GM08714 (cell line): ENCODE results near the gene TRIM65.
"Not testable (repeated sequence)": the region's sequence is repeated elsewhere in the genome, so short reads cannot be mapped to it uniquely, and the experiment has no call there.

Source experiments
- H3K4me3 ChIP-seq: fragments of 200-500 bp; sonication (Bioruptor generic); 2 replicates; pipeline ENCODE4 v1.5.1; 2014; ENCODE audit warnings: mild to moderate bottlenecking, low read length, inconsistent platforms
- ZNF274 ChIP-seq: IDR thresholded peaks from 2 replicates; pipeline ENCODE4 v1.6.1; 2012; ENCODE audit warnings: mild to moderate bottlenecking, low read depth, low read length

Gene TRIM65

DNA sequence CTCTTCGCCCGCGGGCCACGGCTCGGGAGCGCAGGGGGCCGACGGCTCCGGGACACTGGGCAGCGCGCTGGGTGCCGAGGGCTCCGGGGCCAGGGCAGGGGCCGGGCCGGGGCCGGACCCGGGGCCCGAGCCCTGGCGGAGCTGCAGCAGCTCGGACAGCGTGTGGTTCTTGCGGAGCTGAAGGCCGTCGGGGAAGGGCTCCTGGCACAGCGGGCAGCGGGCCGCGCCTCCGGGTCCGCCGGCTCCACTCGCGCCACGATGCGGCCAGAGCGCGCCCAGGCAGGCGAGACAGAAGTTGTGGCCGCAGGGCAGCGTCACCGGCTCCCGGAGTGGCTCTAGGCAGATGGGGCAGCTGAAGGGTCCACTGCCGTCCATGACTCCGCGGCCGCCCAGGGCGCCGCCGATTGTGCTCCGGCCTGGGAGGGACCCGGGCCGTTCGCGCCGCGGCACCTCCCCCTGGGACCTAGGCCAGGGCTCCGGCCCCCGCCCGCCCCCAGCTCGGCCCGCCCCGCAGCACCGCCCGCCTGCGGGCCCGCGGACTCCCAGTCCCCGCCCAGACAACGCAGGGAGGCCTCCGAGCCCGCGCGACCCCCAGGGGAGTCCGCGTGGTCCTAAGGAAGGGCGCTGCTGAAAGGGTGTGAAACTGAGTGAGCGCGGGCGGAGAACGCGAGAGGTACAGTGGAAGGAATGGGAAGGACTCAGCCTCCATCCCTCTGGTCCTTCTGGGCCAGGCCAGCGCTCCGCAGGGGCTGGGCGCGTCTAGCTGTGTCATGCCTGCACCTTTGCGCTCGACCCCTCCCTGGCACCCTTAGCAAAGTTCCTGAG is 18.4 kb downstream of the TRIM65 start, which contains the start of gene TRIM47:
TSS of gene TRIM47 (minus strand) at position 408 of the 825 bp plus-strand sequence. CDS start at position 375, 33 bp downstream.
- no peak for TF ChIP-seq ZNF274
- H3K4me3 ChIP-seq: peak within 1 kb of the TSS; percentile 12; the same call in 1 of the 2 replicates

DNA sequence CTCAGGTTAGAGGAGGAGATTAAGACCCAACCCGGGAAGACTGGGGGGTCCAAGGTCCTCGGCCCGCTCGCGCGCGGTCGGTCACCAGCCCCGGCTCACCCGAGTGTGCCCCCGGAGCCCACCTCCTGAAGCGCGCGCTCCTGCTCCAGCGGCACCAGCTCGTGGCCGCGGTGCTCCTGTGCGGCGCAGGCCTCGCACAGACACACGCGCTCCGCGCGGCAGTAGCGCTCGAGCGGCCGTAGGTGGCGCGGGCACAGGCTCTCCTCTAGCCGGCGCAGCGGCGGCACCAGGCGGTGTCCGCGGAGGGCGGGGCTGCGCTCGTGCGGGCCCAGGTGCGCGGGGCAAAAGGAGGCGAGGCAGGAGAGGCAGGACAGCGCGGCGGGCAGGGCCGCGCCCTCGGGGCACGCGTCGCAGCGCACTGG is 19.0 kb downstream of the TRIM65 start:
- H3K4me3 ChIP-seq: peak overlapping the region; percentile 12; the same call in 1 of the 2 replicates

GRCh38 chr17:75876938-75877751 is 19.6 kb downstream of the TRIM65 start:
- H3K4me3 ChIP-seq: peak overlapping the region; percentile 7; the same call in 1 of the 2 replicates
- no peak for TF ChIP-seq ZNF274

More for the DNA sequence above, 19.0 kb downstream of the TRIM65 start:
- no peak for TF ChIP-seq ZNF274

DNA sequence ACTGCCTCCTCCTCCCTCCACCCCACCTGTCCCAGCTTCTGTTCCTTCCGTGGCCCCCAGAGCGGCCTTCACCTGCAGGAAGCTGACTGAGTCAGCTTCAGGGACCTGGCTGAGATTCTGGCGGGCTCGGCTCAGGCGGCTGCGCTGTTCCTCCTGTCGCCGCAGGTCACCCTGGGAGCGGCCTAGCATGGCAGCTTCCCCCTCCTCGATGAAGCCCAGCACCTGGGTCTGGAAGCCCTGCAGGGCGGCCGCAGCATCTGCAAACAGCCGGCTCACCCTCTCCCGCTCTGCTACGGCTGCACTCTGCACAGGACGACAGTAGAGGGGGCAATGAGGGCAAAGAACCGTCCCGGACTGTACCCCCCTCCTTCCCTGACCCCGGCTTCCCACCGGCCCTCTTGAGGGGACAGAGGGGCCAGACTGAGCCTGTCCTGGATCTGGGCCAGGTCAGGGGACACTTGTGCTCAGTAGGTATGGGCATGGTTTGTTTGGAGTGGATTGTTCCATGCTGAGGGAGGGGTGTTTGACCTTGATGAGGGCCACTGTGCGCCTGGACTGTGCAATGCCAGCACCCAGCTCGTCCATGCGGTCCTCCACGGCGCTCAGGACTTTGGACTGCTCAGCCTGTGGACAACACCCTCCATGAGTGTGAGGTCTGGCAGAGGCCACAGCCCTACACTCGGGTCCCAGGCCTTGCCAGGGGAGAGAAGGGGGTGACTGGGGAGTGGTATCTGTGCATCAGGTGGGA is 20.4 kb downstream of the TRIM65 start:
- no peak for TF ChIP-seq ZNF274
- H3K4me3 ChIP-seq: no peak overlapping the region; the same call in 1 of the 2 replicates

- no peak overlapping the region for H3K4me3 ChIP-seq
- TF ChIP-seq ZNF274: no peak
Observed at GRCh38 chr17:75875940-75876189, 20.9 kb downstream of the TRIM65 start.

GRCh38 chr17:75875182-75875939 is 21.4 kb downstream of the TRIM65 start:
- TF ChIP-seq ZNF274: no peak
- H3K4me3 ChIP-seq: no peak overlapping the region

DNA sequence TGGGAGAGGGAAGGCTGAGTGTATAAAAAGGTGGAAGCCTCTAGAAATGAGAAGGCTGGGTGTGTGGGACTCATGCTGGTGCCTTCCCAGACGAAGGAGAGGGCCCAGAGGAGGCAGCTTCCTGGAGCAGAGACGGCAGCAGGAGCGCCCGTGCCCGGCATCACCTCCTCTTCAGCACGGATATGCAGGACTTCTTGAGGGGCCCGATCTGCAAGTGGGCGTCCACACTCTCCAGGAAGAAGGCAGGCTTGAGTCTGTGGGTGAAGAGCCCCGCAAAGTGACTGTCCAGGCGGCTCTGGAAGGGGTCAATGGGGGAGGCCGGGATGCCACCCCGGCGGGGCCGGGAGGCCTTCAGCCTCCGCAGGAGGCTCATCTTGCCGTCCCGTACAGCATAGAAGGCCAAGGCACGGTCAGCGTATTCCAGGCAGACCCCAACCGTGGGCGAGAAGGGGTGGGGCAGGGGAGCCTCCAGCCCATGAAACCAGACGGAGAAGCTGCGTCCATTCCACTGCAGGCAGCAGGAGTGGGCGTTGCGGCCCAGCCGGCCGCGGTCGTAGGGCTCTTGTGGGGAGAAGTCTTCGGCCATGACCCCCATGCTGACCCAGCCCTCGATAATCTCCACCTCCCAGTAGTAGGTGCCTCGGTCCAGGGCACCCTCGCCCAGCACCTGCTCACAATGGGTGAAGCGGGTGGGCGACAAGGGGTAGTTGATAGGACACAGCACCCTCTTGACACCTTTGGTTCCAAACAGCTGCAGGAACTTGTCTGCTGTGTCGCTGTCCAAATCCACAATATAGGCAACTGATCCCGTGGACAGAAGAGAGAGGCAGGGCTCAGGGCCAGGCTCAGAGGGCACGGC is 22.2 kb downstream of the TRIM65 start:
- TF ChIP-seq ZNF274: no peak
- no peak overlapping the region for H3K4me3 ChIP-seq

- no peak overlapping the region for H3K4me3 ChIP-seq
- TF ChIP-seq ZNF274: no peak
Observed at GRCh38 chr17:75873587-75874322, 23.0 kb downstream of the TRIM65 start.

GRCh38 chr17:75872434-75873351 is 24.1 kb downstream of the TRIM65 start:
- no peak for TF ChIP-seq ZNF274
- H3K4me3 ChIP-seq: no peak overlapping the region

DNA sequence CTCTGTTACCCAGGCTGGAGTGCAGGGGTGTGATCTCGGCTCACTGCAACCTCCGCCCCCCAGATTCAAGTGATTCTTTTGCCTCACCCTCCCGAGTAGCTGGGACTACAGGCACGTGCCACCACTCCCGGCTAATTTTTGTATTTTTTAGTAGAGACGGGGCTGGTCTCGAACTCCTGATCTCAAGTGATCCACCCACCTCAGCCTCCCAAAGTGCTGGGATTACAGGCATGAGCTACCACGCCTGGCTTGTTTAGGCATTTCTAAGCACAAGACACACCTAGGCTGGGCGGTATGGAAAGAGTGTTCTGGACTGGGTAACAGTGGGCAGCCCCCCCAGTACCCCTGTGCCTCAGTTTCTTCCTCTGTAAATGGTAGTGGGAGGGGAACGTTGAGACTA is 26.5 kb downstream of the TRIM65 start:
- not testable (repeated sequence) for H3K4me3 ChIP-seq
